OCI-M2 (cell line): ENCODE data around the gene ARMS2.

Experiments used
- DNase-seq: peaks from one replicate; lab custom pipeline; 2025; ENCODE audit not compliant: unreplicated experiment; lab: John Stamatoyannopoulos, UW

Gene ARMS2

GRCh38 chr10:122450353-122450990 is 4.0 kb upstream of the ARMS2 start:
- DNase-seq = no peak

- no peak for DNase-seq
Measured at GRCh38 chr10:122454071-122454470, 382 bp upstream of the ARMS2 start.

- DNase-seq = no peak
Measured at GRCh38 chr10:122455376-122456079, 1.1 kb downstream of the ARMS2 start.

GRCh38 chr10:122457934-122458333 is 3.5 kb downstream of the ARMS2 start:
- no peak for DNase-seq

- DNase-seq = no peak
Measured at GRCh38 chr10:122458693-122459092, 4.2 kb downstream of the ARMS2 start.

- DNase-seq = no peak
Measured at GRCh38 chr10:122459561-122460273, 5.3 kb downstream of the ARMS2 start.

- DNase-seq = no peak
Measured at GRCh38 chr10:122460891-122461293, 6.4 kb downstream of the ARMS2 start.

- DNase-seq = no peak
Measured at GRCh38 chr10:122461367-122461728, 6.9 kb downstream of the ARMS2 start, which contains the start of gene HTRA1. Gene HTRA1, plus strand, starts transcription at chr10:122461553. Its CDS starts 100 bp downstream, at chr10:122461653.

GRCh38 chr10:122461729-122462532 is 7.5 kb downstream of the ARMS2 start:
- no peak for DNase-seq

- DNase-seq = no peak
Measured at GRCh38 chr10:122462533-122463465, 8.3 kb downstream of the ARMS2 start.

- DNase-seq = no peak
Measured at GRCh38 chr10:122463466-122464249, 9.2 kb downstream of the ARMS2 start.

GRCh38 chr10:122464250-122464510 is 9.7 kb downstream of the ARMS2 start:
- no peak for DNase-seq

GRCh38 chr10:122464586-122464985 is 10.1 kb downstream of the ARMS2 start:
- no peak for DNase-seq

GRCh38 chr10:122465401-122466040 is 11.1 kb downstream of the ARMS2 start:
- no peak for DNase-seq

GRCh38 chr10:122466951-122467381 is 12.5 kb downstream of the ARMS2 start:
- no peak for DNase-seq

GRCh38 chr10:122467701-122468100 is 13.2 kb downstream of the ARMS2 start:
- no peak for DNase-seq

GRCh38 chr10:122468307-122468925 is 14.0 kb downstream of the ARMS2 start:
- no peak for DNase-seq

GRCh38 chr10:122468926-122469781 is 14.7 kb downstream of the ARMS2 start:
- DNase-seq = no peak
